ENCODE data around the gene KRT31.

GRCh38 chr17:41434415-41434814 lies 37.0 kb upstream of the KRT31 start:
- no peak for TF ChIP-seq CTCF (IDR thresholded peaks at IDR 0.05; ENCODE audit: low read depth, low read length)
- TF ChIP-seq POLR2A (IDR thresholded peaks at IDR 0.05; ENCODE audit: extremely low read depth, insufficient read length), result no peak
- no peak for TF ChIP-seq MAX (IDR thresholded peaks at IDR 0.05; ENCODE audit: low read depth, low read length)
- no peak for TF ChIP-seq MYC (IDR thresholded peaks at IDR 0.05; ENCODE audit: low read depth, low read length)
